ENCODE data around the gene TRAPPC5.

The TRAPPC5 gene

DNA sequence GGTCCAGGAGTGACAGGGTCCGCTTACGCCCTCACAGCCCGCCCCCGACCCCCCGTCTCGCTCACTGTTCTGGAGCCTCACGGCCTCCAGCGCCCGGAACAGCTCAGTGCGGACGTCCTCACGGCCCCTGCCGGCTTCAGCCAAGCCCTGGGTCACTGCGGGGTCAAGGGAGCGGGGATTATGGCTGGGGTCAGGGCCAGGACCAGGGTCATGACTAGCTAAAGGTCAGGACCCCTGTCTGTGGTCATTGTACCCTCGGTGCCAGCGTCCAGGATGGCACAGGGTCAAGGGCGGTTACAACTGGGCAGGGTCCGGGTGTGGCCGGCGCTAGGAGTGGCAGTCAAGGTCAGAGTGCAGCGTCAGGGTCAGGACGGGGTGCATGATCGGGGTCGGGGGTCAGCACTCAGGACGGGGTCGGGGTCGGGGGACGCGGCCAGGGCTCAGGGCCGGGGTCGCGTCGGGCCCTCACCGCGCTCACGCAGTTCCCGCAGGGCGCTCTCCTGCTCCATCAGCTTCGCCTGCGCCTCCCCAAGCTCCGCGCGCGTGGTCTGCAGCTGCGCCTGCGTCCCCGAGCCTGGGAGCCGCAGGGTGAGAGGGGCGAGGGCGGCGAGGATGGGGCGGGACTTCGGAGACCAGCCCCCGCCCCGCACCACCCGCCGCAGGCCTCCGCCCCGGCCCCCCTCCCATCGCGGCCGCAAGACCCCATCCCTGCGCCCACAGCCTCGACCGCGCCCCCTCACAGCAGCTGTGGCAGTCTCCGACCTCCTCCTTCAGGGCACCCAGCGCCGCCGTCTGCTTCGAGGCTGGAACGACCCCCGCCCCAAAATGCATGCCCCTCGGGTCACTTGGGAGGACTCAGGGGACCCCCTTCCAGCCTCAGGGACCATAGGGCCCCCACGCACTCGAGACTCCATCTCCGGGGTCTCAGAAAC is 49.9 kb downstream of the TRAPPC5 start:
- H3K4me3 ChIP-seq (ENCODE audit: low read depth in 1 of 2, low read length in 2 of 2) = no peak overlapping the region
- no peak overlapping the region for H3K9ac ChIP-seq (ENCODE audit: low read depth in 1 of 2, low read length in 2 of 2)
- H3K9me3 ChIP-seq (ENCODE audit: control insufficient read depth in 1 of 2, low read length in 2 of 2) = no peaks in the 10 kb centered on the region
- H3K36me3 ChIP-seq (ENCODE audit: control insufficient read depth in 1 of 2, insufficient read depth in 2 of 2, low read length in 2 of 2) = no peaks in the 10 kb centered on the region
- H3K27ac ChIP-seq (ENCODE audit: low read depth, low read length) = no peak overlapping the region
- H3K27me3 ChIP-seq (ENCODE audit: control insufficient read depth in 1 of 2, insufficient read depth in 2 of 2, low read length in 2 of 2) = peaks cover 30 to 31% of the 10 kb centered on the region in 2 donors
- peaks cover 0 to 4% of the 10 kb centered on the region in 2 donors for H3K4me1 ChIP-seq (ENCODE audit: control insufficient read depth in 1 of 2, insufficient read depth in 2 of 2, low read length in 2 of 2)

DNA sequence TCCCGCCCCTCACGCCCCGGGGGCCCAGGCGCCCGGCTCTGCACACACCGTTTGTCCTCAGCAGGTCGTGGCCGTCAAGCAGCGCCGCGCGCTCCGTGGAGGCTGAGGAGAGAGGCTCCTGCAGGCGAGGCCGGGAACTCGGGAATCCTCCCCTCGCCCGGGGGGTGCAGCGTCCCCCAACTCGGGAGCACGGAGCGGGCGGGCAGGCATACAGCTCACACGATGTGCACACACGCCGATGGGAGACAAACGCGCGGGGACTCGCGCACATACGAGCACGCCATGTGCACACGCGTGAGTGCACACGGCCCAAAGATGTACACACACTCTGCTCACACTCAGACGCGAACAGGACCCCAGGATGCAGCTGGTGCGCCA is 50.6 kb downstream of the TRAPPC5 start:
- peaks cover 30 to 31% of the 10 kb centered on the region in 2 donors for H3K27me3 ChIP-seq (ENCODE audit: control insufficient read depth in 1 of 2, insufficient read depth in 2 of 2, low read length in 2 of 2)
- H3K36me3 ChIP-seq (ENCODE audit: control insufficient read depth in 1 of 2, insufficient read depth in 2 of 2, low read length in 2 of 2) = no peaks in the 10 kb centered on the region
- H3K27ac ChIP-seq (ENCODE audit: low read depth, low read length) = no peak overlapping the region
- no peak overlapping the region for H3K4me3 ChIP-seq (ENCODE audit: low read depth in 1 of 2, low read length in 2 of 2)
- H3K9ac ChIP-seq (ENCODE audit: low read depth in 1 of 2, low read length in 2 of 2) = no peak overlapping the region
- no peaks in the 10 kb centered on the region for H3K9me3 ChIP-seq (ENCODE audit: control insufficient read depth in 1 of 2, low read length in 2 of 2)
- H3K4me1 ChIP-seq (ENCODE audit: control insufficient read depth in 1 of 2, insufficient read depth in 2 of 2, low read length in 2 of 2) = peaks cover 0 to 4% of the 10 kb centered on the region in 2 donors

DNA sequence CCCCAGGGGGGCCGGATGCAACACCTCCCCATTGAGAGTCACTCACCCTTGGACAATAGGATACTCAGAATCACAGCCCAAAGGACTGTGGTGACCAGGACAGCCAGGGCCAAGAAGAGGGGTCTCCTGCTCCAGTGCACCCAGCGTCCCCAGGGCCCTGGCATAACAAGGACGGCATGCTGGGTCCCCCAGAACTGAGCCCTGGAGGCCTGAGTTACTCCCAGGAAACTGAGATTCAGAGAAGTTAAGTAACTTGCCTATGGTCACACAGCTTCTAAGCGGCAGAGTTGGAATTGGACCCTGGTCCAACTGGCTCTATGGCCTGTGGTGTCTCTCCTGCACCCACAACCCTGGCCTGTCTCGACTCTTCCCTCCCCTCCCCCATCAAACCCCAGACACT is 51.0 kb downstream of the TRAPPC5 start:
- no peaks in the 10 kb centered on the region for H3K36me3 ChIP-seq (ENCODE audit: control insufficient read depth in 1 of 2, insufficient read depth in 2 of 2, low read length in 2 of 2)
- peaks cover 0 to 4% of the 10 kb centered on the region in 2 donors for H3K4me1 ChIP-seq (ENCODE audit: control insufficient read depth in 1 of 2, insufficient read depth in 2 of 2, low read length in 2 of 2)
- H3K27ac ChIP-seq (ENCODE audit: low read depth, low read length) = no peak overlapping the region
- no peaks in the 10 kb centered on the region for H3K9me3 ChIP-seq (ENCODE audit: control insufficient read depth in 1 of 2, low read length in 2 of 2)
- H3K9ac ChIP-seq (ENCODE audit: low read depth in 1 of 2, low read length in 2 of 2) = no peak overlapping the region
- peaks cover 30 to 31% of the 10 kb centered on the region in 2 donors for H3K27me3 ChIP-seq (ENCODE audit: control insufficient read depth in 1 of 2, insufficient read depth in 2 of 2, low read length in 2 of 2)
- no peak overlapping the region for H3K4me3 ChIP-seq (ENCODE audit: low read depth in 1 of 2, low read length in 2 of 2)

DNA sequence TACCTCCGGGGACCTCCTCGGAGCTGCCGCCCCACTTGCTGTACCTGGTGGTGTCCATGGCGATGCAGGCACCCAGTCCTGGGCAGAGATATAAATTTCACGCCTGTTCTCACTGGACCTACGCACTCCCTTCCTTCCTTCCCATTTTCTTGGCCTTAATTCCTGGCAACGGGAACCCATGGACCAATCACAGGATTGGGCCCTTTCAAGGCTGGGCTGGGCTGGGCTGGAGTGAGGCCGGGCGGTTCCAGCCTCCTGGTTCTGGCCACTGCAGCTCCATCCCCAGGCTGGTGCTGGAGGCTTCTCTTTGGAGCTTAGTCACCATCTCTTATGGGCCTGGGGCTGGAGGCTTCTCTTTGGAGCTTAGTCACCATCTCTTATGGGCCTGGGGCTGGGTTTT is 51.4 kb downstream of the TRAPPC5 start, which contains the start of gene CLEC4G:
TSS of gene CLEC4G (minus strand) at position 66 of the 400 bp plus-strand sequence. CDS start at position 58, 8 bp downstream.
- Histone ChIP-seq H3K4me3 (ENCODE audit: low read depth in 1 of 2, low read length in 2 of 2) (no peak within 1 kb of the TSS), H3K27ac (ENCODE audit: low read depth, low read length) (no peak within 1 kb of the TSS)

DNA sequence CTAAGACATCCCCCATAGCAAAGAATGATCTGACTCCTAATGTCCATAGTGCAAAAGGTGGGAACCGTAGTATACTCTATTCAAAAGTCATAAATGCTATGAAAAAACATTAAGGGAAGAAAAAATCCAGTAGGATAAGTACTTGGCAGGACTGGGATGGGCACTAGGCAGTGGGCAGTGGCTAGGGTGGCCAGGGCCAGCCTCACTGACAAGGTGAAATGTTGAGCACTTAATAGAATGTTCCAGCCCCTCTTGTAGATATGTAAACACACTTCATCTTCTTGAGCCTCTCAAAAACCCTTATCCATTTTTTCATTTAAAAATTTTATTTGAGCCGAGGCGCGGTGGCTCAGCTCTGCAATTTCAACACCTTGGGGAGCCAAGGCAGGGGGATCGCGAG is 52.7 kb downstream of the TRAPPC5 start:
- H3K9me3 ChIP-seq (ENCODE audit: control insufficient read depth in 1 of 2, low read length in 2 of 2) = no peaks in the 10 kb centered on the region
- H3K4me1 ChIP-seq (ENCODE audit: control insufficient read depth in 1 of 2, insufficient read depth in 2 of 2, low read length in 2 of 2) = peaks cover 0 to 4% of the 10 kb centered on the region in 2 donors
- H3K4me3 ChIP-seq (ENCODE audit: low read depth in 1 of 2, low read length in 2 of 2) = no peak overlapping the region
- H3K27me3 ChIP-seq (ENCODE audit: control insufficient read depth in 1 of 2, insufficient read depth in 2 of 2, low read length in 2 of 2) = peaks cover 26 to 31% of the 10 kb centered on the region in 2 donors
- no peaks in the 10 kb centered on the region for H3K36me3 ChIP-seq (ENCODE audit: control insufficient read depth in 1 of 2, insufficient read depth in 2 of 2, low read length in 2 of 2)
- H3K9ac ChIP-seq (ENCODE audit: low read depth in 1 of 2, low read length in 2 of 2) = no peak overlapping the region
- H3K27ac ChIP-seq (ENCODE audit: low read depth, low read length) = no peak overlapping the region

More for the DNA sequence above, 51.4 kb downstream of the TRAPPC5 start, which contains the start of gene CLEC4G:
- peaks cover 30 to 31% of the 10 kb centered on the region in 2 donors for H3K27me3 ChIP-seq (ENCODE audit: control insufficient read depth in 1 of 2, insufficient read depth in 2 of 2, low read length in 2 of 2)
- no peaks in the 10 kb centered on the region for H3K36me3 ChIP-seq (ENCODE audit: control insufficient read depth in 1 of 2, insufficient read depth in 2 of 2, low read length in 2 of 2)
- peaks cover 0 to 4% of the 10 kb centered on the region in 2 donors for H3K4me1 ChIP-seq (ENCODE audit: control insufficient read depth in 1 of 2, insufficient read depth in 2 of 2, low read length in 2 of 2)
- no peak within 1 kb of the TSS for H3K9ac ChIP-seq (ENCODE audit: low read depth in 1 of 2, low read length in 2 of 2)
- H3K9me3 ChIP-seq (ENCODE audit: control insufficient read depth in 1 of 2, low read length in 2 of 2) = no peaks in the 10 kb centered on the region

DNA sequence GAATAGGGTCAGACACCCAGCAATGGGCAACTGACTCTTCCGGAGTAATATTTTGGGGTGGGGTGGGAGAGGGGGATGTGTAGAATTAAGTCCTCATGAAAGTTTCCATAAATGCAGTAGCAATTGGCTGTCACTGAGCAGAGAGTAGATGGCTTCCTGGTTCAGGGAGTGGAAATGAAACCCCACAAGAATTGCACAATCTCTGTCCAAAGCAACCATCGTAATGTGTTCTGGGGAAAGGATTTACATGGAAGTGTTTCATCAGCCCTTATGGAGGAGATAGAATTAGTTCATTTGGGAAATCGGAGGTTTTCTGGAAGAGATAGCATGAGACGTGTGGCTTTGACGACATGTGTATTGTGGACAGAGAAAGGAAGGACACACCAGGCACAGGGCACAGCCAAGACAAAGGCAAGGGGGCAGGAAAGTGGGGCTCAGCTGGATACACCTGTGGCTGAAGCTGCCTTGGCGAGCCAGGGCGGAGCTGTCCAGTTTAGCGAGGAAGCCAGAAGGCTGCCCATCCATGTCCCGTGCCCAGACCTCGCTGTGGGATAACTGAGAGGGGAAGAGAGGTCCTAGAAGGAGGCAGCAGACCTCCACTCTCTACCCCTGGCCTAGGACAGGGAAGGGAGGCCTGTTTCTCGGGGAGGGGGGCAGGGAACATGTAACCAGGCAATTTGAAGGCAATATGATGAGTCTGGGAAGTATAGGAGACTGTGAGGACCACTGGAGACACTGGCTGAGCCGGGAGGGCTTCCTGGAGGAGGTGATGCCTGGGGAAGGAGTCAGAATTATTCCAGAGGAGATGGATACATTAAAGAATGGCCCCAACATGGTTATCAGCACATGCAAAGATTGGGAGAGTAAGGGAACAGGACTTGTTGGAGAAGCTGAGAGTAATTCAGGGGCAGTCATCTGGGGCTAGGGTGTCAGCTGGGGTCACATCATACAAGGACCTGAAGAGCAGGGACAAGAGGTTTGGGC is 53.9 kb downstream of the TRAPPC5 start:
- H3K36me3 ChIP-seq (ENCODE audit: control insufficient read depth in 1 of 2, insufficient read depth in 2 of 2, low read length in 2 of 2) = no peaks in the 10 kb centered on the region
- H3K27me3 ChIP-seq (ENCODE audit: control insufficient read depth in 1 of 2, insufficient read depth in 2 of 2, low read length in 2 of 2) = peaks cover 15 to 20% of the 10 kb centered on the region in 2 donors

DNA sequence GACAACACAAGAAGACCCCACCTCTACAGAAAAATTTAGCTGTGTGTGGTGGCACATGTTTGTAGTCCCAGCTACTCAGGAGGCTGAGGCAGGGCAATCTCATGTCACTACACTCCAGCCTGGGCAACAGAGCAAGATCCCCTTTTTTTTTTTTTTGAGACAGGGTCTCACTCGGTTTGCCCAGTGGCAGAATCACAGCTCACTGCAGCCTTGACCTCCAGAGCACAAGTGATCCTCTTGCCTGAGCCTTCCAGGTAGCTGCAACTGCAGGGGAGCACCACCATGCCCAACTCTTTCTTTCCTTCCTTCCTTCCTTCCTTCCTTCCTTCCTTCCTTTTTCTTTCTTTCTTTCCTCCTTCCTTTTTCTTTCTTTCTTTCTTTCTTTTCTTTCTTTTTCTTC is 55.5 kb downstream of the TRAPPC5 start:
- Histone ChIP-seq H3K9ac (ENCODE audit: low read depth in 1 of 2, low read length in 2 of 2) (no peak overlapping the region), H3K27ac (ENCODE audit: low read depth, low read length) (no peak overlapping the region), H3K9me3 (ENCODE audit: control insufficient read depth in 1 of 2, low read length in 2 of 2) (no peaks in the 10 kb centered on the region), H3K4me1 (ENCODE audit: control insufficient read depth in 1 of 2, insufficient read depth in 2 of 2, low read length in 2 of 2) (no peaks in the 10 kb centered on the region), H3K4me3 (ENCODE audit: low read depth in 1 of 2, low read length in 2 of 2) (no peak overlapping the region), H3K36me3 (ENCODE audit: control insufficient read depth in 1 of 2, insufficient read depth in 2 of 2, low read length in 2 of 2) (no peaks in the 10 kb centered on the region), H3K27me3 (ENCODE audit: control insufficient read depth in 1 of 2, insufficient read depth in 2 of 2, low read length in 2 of 2) (peaks cover 3 to 7% of the 10 kb centered on the region in 2 donors)

More for the DNA sequence above, 53.9 kb downstream of the TRAPPC5 start:
- Histone ChIP-seq H3K4me3 (ENCODE audit: low read depth in 1 of 2, low read length in 2 of 2) (no peak overlapping the region), H3K9me3 (ENCODE audit: control insufficient read depth in 1 of 2, low read length in 2 of 2) (no peaks in the 10 kb centered on the region), H3K27ac (ENCODE audit: low read depth, low read length) (no peak overlapping the region), H3K9ac (ENCODE audit: low read depth in 1 of 2, low read length in 2 of 2) (no peak overlapping the region), H3K4me1 (ENCODE audit: control insufficient read depth in 1 of 2, insufficient read depth in 2 of 2, low read length in 2 of 2) (peaks cover 0 to 4% of the 10 kb centered on the region in 2 donors)

DNA sequence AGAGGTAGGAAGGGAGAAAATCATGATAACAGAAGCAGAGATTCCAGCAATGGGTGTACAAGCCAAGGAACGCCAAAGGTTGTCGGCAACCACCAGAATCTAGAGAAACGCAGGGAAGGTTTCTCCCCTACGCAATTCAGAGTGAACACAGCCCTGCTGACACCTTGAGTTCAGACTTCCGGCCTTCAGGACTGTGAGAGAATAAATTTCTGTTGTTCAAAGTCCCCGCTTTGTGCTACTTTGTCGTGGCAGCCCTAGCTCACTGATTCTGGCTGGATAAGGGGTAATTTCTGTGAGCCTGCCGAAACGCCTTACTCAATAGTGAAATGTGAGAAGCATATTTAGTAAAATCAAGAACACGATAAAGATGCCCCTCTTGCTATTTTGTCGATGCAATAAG is 56.6 kb downstream of the TRAPPC5 start:
- H3K4me3 ChIP-seq (ENCODE audit: low read depth in 1 of 2, low read length in 2 of 2) = no peak overlapping the region
- H3K27ac ChIP-seq (ENCODE audit: low read depth, low read length) = no peak overlapping the region
- no peak overlapping the region for H3K9ac ChIP-seq (ENCODE audit: low read depth in 1 of 2, low read length in 2 of 2)
- H3K9me3 ChIP-seq (ENCODE audit: control insufficient read depth in 1 of 2, low read length in 2 of 2) = no peaks in the 10 kb centered on the region
- H3K4me1 ChIP-seq (ENCODE audit: control insufficient read depth in 1 of 2, insufficient read depth in 2 of 2, low read length in 2 of 2) = no peaks in the 10 kb centered on the region
- no peaks in the 10 kb centered on the region for H3K36me3 ChIP-seq (ENCODE audit: control insufficient read depth in 1 of 2, insufficient read depth in 2 of 2, low read length in 2 of 2)
- no peaks in the 10 kb centered on the region for H3K27me3 ChIP-seq (ENCODE audit: control insufficient read depth in 1 of 2, insufficient read depth in 2 of 2, low read length in 2 of 2)
